ENCODE data around the gene RAB36. TPM values are rescaled to one million over a fixed set of nuclear protein-coding genes. Genes with fewer than 3 reads are reported as not detected.

Gene RAB36
- polyA plus RNA-seq, 3 donors = 0.37 to 0.78 (median 0.49) TPM

- Histone ChIP-seq H3K9me3 (replicated peaks in 1 of 2; ENCODE audit: control insufficient read depth in 1 of 2, insufficient read depth in 1 of 2, low read length in 2 of 2) (no peaks in the 10 kb centered on the region), H3K4me3 (replicated peaks in 1 of 3; ENCODE audit: low read depth in 2 of 3, low read length in 3 of 3) (no peak overlapping the region), H3K27ac (ENCODE audit: low read depth in 1 of 2, low read length in 2 of 2) (no peak overlapping the region), H3K9ac (ENCODE audit: insufficient read depth, low read length, poor library complexity, severe bottlenecking) (no peak overlapping the region), H3K4me2 (replicated peaks; ENCODE audit: extremely low read depth, low read length, poor library complexity, severe bottlenecking) (no peak overlapping the region), H3K79me2 (ENCODE audit: insufficient read depth, low read length) (no peaks in the 10 kb centered on the region), H3K4me1 (ENCODE audit: control insufficient read depth in 1 of 2, insufficient read depth in 2 of 2, low read length in 2 of 2) (no peaks in the 10 kb centered on the region), H3K27me3 (ENCODE audit: control insufficient read depth in 2 of 2, insufficient read depth in 2 of 2, low read length in 2 of 2) (no peaks in the 10 kb centered on the region), H2AFZ (ENCODE audit: insufficient read depth, low read depth, low read length, poor library complexity, severe bottlenecking) (no peak overlapping the region), H3K36me3 (replicated peaks in 1 of 2; ENCODE audit: control insufficient read depth in 1 of 2, insufficient read depth in 2 of 2, low read length in 2 of 2) (no peaks in the 10 kb centered on the region), H4K20me1 (ENCODE audit: insufficient read depth, low read length) (no peaks in the 10 kb centered on the region)
- H3K27me3 Mint-ChIP-seq (ENCODE audit: low read depth in 3 of 3) = peaks cover 1 to 6% (median 2%) of the 10 kb centered on the region in 3 donors
- peaks cover 2% of the 10 kb centered on the region for H3K4me1 Mint-ChIP-seq
- peaks cover 0 to 2% (median 0%) of the 10 kb centered on the region in 7 donors for H3K9me3 Mint-ChIP-seq
- 90% methylated on average over 5 of the region's 9 CpGs for WGBS (ENCODE audit: insufficient coverage)
- no peak for TF ChIP-seq CTCF (IDR thresholded peaks at IDR 0.05)
- H3K4me3 Mint-ChIP-seq = no peak overlapping the region
- no peak for DNase-seq
- H3K27ac Mint-ChIP-seq = no peak overlapping the region
- H3K36me3 Mint-ChIP-seq = no peaks in the 10 kb centered on the region
- intact Hi-C loops (cut with micrococcal nuclease) = no loop called here
These were observed 21.4 kb upstream of the RAB36 start for GRCh38 chr22:23123804-23124254.

GRCh38 chr22:23124611-23125511, 20.4 kb upstream of the RAB36 start:
- Histone ChIP-seq H4K20me1 (ENCODE audit: insufficient read depth, low read length) (no peaks in the 10 kb centered on the region), H3K4me2 (replicated peaks; ENCODE audit: extremely low read depth, low read length, poor library complexity, severe bottlenecking) (no peak overlapping the region), H3K4me3 (replicated peaks in 1 of 3; ENCODE audit: low read depth in 2 of 3, low read length in 3 of 3) (no peak overlapping the region), H3K27me3 (ENCODE audit: control insufficient read depth in 2 of 2, insufficient read depth in 2 of 2, low read length in 2 of 2) (no peaks in the 10 kb centered on the region), H3K36me3 (replicated peaks in 1 of 2; ENCODE audit: control insufficient read depth in 1 of 2, insufficient read depth in 2 of 2, low read length in 2 of 2) (no peaks in the 10 kb centered on the region), H3K9ac (ENCODE audit: insufficient read depth, low read length, poor library complexity, severe bottlenecking) (no peak overlapping the region), H3K79me2 (ENCODE audit: insufficient read depth, low read length) (no peaks in the 10 kb centered on the region), H3K9me3 (replicated peaks in 1 of 2; ENCODE audit: control insufficient read depth in 1 of 2, insufficient read depth in 1 of 2, low read length in 2 of 2) (no peaks in the 10 kb centered on the region), H2AFZ (ENCODE audit: insufficient read depth, low read depth, low read length, poor library complexity, severe bottlenecking) (no peak overlapping the region), H3K27ac (ENCODE audit: low read depth in 1 of 2, low read length in 2 of 2) (no peak overlapping the region), H3K4me1 (ENCODE audit: control insufficient read depth in 1 of 2, insufficient read depth in 2 of 2, low read length in 2 of 2) (no peaks in the 10 kb centered on the region)
- Mint-ChIP-seq H3K9me3 (peaks cover 0 to 2% (median 0%) of the 10 kb centered on the region in 7 donors), H3K4me3 (no peak overlapping the region), H3K4me1 (peaks cover 2% of the 10 kb centered on the region), H3K27me3 (ENCODE audit: low read depth in 3 of 3) (peaks cover 2 to 7% (median 4%) of the 10 kb centered on the region in 3 donors), H3K36me3 (no peaks in the 10 kb centered on the region), H3K27ac (peak overlapping the region in 1 of 7 donors; percentile 23)
- no peak for TF ChIP-seq CTCF (IDR thresholded peaks at IDR 0.05)
- WGBS (ENCODE audit: insufficient coverage) = 94% methylated on average over 11 of the region's 19 CpGs
- DNase-seq = no peak
- intact Hi-C loops (cut with micrococcal nuclease) = loop anchor here in 1 of 2 donors (5.0 kb wide), 1 partner anchor 163 kb away; no protein-coding TSS in a partner anchor
